Left ventricle myocardium inferior (tissue), 1 donor: ENCODE measurements around the gene P2RY13. TPM values are rescaled to one million over a fixed set of nuclear protein-coding genes. Genes with fewer than 3 reads are reported as not detected.

Experiments
- DNase-seq: peaks from one replicate; pipeline ENCODE4 v3.0.0-alpha.2; 2020
- H3K27ac ChIP-seq: fragments of 200-600 bp; replicated peaks from 2 replicates; pipeline ENCODE4 v1.8.0; 2021
- H3K27me3 ChIP-seq: fragments of 200-600 bp; 2 replicates; pipeline ENCODE4 v1.8.0; 2021; ENCODE audit warnings: low read depth
- H3K36me3 ChIP-seq: fragments of 200-600 bp; 2 replicates; pipeline ENCODE4 v1.8.0; 2021
- H3K4me1 ChIP-seq: fragments of 200-600 bp; 2 replicates; pipeline ENCODE4 v1.8.0; 2021
- H3K4me3 ChIP-seq: fragments of 200-600 bp; 2 replicates; pipeline ENCODE4 v1.8.0; 2021; ENCODE audit warnings: mild to moderate bottlenecking, moderate library complexity
- H3K9me3 ChIP-seq: fragments of 200-600 bp; replicated peaks from 2 replicates; pipeline ENCODE4 v1.8.0; 2021
- CTCF ChIP-seq: fragments of 200-600 bp; IDR thresholded peaks from 2 replicates; pipeline ENCODE4 v1.8.0; 2021; ENCODE audit warnings: antibody characterized with exemption, mild to moderate bottlenecking, borderline replicate concordance
- intact Hi-C: fragments of 100-400 bp; cut with micrococcal nuclease; formaldehyde crosslinking; loops from one replicate; pipeline ENCODE4 v1.11.0; 2022
- total RNA-seq: library from RNA; stranded (reverse); fragmentation: NEBNext Ultra II Directional; extraction: Animal tissue kit (Norgen Biotek cat#: 25700); gene quantifications from one replicate; pipeline ENCODE4 v1.2.1, GENCODE V29; 2021
- donor health status: DM: no; HTN: yes; CAD: no; lungs with severe emphysema.

Gene P2RY13
- total RNA-seq, 1 donor from 2014 or later, result 0.96 TPM

GRCh38 chr3:151289445-151289844 is 39.9 kb downstream of the P2RY13 start:
- no peaks in the 10 kb centered on the region for H3K36me3 ChIP-seq
- H3K27ac ChIP-seq, result no peak overlapping the region
- no peaks in the 10 kb centered on the region for H3K9me3 ChIP-seq
- H3K27me3 ChIP-seq, result peaks cover 8% of the 10 kb centered on the region
- H3K4me1 ChIP-seq, result no peaks in the 10 kb centered on the region
- no peak for TF ChIP-seq CTCF
- intact Hi-C loops, result no loop called here
- no peak for DNase-seq
- no peak overlapping the region for H3K4me3 ChIP-seq

DNA sequence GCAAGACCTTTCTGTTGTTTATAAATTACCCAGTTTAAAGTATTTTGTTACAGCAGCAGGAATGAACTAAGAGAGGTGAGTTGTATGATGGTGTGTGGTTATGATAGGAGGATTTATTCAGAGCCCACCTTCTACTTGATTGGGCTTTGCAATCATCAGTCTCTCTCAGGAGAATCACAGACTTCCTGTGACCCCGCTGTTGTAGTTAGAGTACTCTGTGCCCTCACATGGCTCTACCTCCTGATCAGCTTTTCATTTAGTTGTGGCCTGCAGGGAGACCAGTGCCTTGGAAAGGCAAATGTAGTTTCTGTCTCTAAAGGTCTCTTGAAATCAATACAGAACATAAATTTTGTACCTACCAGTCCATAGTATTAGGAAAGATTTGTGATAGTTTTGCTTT is 43.4 kb downstream of the P2RY13 start:
- H3K27ac ChIP-seq, result no peak overlapping the region
- H3K36me3 ChIP-seq, result no peaks in the 10 kb centered on the region
- no peaks in the 10 kb centered on the region for H3K9me3 ChIP-seq
- intact Hi-C loops, result no loop called here
- H3K4me3 ChIP-seq, result no peak overlapping the region
- peaks cover 10% of the 10 kb centered on the region for H3K4me1 ChIP-seq
- DNase-seq, result no peak
- TF ChIP-seq CTCF, result no peak
- H3K27me3 ChIP-seq, result no peaks in the 10 kb centered on the region

- no peak for TF ChIP-seq CTCF
- peaks cover 10% of the 10 kb centered on the region for H3K4me1 ChIP-seq
- H3K27ac ChIP-seq, result peak overlapping the region; percentile 45
- H3K9me3 ChIP-seq, result no peaks in the 10 kb centered on the region
- intact Hi-C loops, result loop anchor here (2.0 kb wide), 2 partner anchors 55 to 115 kb away; no protein-coding TSS in a partner anchor
- H3K4me3 ChIP-seq, result no peak overlapping the region
- H3K27me3 ChIP-seq, result no peaks in the 10 kb centered on the region
- DNase-seq, result peak; percentile 23
- H3K36me3 ChIP-seq, result no peaks in the 10 kb centered on the region
These were observed 45.4 kb downstream of the P2RY13 start for GRCh38 chr3:151283907-151284461.

- no peak for DNase-seq
- Histone ChIP-seq H3K36me3 (no peaks in the 10 kb centered on the region), H3K4me3 (no peak overlapping the region), H3K27me3 (no peaks in the 10 kb centered on the region), H3K27ac (peak overlapping the region; percentile 45), H3K9me3 (no peaks in the 10 kb centered on the region), H3K4me1 (peaks cover 10% of the 10 kb centered on the region)
- TF ChIP-seq CTCF, result no peak
- intact Hi-C loops, result loop anchor here (2.0 kb wide), 2 partner anchors 55 to 115 kb away; no protein-coding TSS in a partner anchor
These were observed 46.0 kb downstream of the P2RY13 start for GRCh38 chr3:151283387-151283786.

DNA sequence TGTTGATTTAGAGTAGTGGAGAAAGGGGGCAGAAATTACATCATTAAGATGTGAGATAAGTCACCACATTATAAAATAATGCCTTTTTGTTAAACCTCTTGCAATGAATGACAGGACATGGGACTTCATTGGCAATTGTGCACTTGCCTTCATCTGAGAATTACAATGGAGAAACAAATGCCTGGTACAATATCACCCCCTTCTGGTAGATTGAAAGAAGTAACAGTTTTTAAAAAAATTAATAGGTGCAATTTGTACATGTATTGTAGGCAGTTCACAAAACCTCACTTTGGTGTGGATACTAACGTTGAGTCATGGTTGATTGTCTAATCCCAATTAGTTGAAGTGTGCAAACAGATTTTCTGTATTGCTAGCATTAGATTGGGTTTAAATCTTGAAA is 46.4 kb downstream of the P2RY13 start:
- H3K36me3 ChIP-seq, result no peaks in the 10 kb centered on the region
- peaks cover 10% of the 10 kb centered on the region for H3K4me1 ChIP-seq
- H3K27ac ChIP-seq, result peak overlapping the region; percentile 45
- DNase-seq, result no peak
- H3K4me3 ChIP-seq, result no peak overlapping the region
- H3K27me3 ChIP-seq, result no peaks in the 10 kb centered on the region
- peak; percentile 72 for TF ChIP-seq CTCF
- no peaks in the 10 kb centered on the region for H3K9me3 ChIP-seq
- intact Hi-C loops, result loop anchor here (2.0 kb wide), 2 partner anchors 54 to 114 kb away; no protein-coding TSS in a partner anchor
